GM13977 (cell line): ENCODE data around the gene POLE.

Source experiments
- DNase-seq: peaks from one replicate; pipeline ENCODE4 v3.0.0; 2012; ENCODE audit warnings: low spot score
- in situ Hi-C: fragments of 300-500 bp; cut with MboI; formaldehyde crosslinking; loops from one replicate; pipeline ENCODE4 v1.12.0; 2022; ENCODE audit warnings: low sequenced_read_pairs, low pct_unique_long_range_greater_than_20kb, mixed read lengths, inconsistent platforms; ENCODE audit not compliant: unreplicated experiment
- TF ChIP-seq, protein P1 (sequence below): IDR thresholded peaks from 2 replicates; pipeline ENCODE4 v1.5.1; 2012; ENCODE audit warnings: mild to moderate bottlenecking, control low read depth; ENCODE audit not compliant: insufficient read depth; ENCODE audit errors: extremely low read depth, missing control alignments

POLE gene

DNA sequence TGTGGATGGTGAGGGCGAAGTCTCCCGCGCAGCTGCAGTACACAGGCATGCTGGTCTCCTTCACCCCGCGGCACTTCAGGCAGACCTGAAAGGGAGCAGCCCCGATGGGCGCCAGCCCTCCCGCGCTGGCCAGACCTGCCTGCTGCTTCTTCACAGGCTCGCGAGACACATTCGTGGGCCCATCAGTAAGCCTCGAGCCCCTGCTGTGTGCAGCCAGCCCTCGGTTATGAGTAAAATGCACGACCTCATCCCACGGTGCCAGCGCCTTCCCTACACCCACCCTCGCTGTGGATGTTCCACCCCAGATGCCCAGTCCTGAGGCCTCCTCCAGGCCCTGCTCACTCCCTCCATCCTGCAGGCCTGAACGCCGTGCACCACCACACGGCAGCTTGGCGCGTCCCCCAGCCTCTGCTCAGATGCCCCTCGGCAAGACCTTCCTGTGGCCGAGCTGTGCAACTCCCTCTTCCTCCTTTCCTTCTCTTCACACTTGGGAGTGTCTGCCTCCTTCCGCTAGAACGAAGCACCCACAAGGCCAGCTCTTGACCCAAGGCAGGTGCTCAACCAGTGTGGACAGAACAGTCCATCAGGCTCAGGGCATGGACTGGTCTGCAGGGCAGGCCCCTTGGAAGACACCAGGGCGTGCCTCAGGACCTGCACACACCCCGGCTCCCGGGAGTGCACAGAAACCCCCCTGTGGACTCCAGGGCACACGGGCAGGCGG, 62.1 kb downstream of the POLE start:
- in situ Hi-C loops: loop anchor here (25.0 kb wide), 1 partner anchor 213 kb away; no protein-coding TSS in a partner anchor
- TF ChIP-seq, protein P1, sequence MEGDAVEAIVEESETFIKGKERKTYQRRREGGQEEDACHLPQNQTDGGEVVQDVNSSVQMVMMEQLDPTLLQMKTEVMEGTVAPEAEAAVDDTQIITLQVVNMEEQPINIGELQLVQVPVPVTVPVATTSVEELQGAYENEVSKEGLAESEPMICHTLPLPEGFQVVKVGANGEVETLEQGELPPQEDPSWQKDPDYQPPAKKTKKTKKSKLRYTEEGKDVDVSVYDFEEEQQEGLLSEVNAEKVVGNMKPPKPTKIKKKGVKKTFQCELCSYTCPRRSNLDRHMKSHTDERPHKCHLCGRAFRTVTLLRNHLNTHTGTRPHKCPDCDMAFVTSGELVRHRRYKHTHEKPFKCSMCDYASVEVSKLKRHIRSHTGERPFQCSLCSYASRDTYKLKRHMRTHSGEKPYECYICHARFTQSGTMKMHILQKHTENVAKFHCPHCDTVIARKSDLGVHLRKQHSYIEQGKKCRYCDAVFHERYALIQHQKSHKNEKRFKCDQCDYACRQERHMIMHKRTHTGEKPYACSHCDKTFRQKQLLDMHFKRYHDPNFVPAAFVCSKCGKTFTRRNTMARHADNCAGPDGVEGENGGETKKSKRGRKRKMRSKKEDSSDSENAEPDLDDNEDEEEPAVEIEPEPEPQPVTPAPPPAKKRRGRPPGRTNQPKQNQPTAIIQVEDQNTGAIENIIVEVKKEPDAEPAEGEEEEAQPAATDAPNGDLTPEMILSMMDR: no peak
- DNase-seq: no peak

DNA sequence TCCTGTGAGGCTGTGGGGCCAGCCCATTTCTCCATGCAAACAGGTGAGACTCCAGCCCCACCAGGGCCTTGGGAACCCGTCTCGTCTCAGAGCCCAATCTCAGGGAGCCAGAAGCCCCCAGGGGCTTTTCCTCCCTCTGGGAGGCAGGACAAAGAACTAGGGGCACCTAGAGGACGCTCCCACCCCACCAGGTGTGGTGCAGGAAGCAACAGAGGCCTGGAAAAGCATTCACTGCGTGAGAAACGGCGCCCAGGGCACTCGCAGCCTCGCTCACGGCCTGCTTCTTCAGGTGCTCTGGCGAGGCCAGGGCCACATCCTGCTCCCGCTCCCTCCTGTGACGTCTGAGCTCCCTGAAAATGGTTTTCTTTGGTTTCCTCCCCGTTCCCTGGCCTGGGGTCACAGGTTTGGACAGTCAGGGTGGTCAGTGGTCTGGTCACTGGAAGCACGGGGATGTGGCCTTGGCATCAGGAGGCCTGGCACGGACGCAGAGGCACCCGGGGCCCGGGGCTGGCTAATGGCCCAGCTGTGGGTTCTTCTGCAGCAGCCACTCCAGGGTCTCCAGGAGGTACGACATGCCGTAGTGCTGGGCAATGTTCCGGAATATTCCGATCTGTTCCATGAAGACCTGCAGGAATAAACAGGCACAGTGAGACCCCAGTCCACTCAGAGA, 62.8 kb downstream of the POLE start:
- DNase-seq: no peak
- TF ChIP-seq, protein P1: no peak
- in situ Hi-C loops: loop anchor here (25.0 kb wide), 1 partner anchor 212 kb away; no protein-coding TSS in a partner anchor

DNA sequence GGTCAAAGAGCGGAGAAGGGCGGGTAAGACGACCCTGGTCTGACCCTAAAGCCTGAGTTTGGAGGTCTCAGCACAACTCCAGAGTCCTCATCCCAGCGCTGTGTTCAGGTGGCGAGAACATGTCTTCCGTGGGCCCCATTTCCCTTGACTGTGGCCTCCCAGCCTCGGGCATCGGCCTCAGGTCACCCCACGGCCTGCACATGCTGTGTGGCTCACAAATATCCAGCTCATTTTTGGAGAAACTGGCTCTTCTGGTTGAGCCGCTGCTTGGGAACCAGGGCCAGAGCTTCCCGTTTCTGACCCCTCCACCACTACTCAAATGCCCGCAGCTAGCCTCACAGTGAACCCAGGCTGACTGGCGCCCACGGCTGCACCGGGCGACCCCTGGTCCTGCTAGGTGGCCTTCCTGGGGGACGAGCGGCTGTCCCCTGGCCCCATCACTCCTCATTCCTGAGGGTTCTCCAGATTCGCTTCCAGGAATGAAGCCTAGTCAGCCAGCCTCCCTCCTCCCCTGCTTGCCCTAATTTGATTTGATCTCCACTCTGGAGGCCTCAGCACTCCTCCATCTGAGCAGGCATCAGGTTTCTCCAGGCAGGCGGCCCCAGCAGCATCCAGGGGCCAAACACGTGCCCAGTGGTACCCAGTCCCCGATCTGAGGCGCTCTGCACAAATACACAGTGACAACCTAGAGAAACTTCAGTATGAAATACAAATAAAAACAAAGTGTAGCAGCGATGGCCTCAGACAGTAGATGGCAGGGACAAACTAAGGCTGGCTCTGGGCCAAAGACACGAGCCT, 63.9 kb downstream of the POLE start:
- DNase-seq: no peak
- TF ChIP-seq, protein P1: no peak
- in situ Hi-C loops: loop anchor here (25.0 kb wide), 1 partner anchor 211 kb away; no protein-coding TSS in a partner anchor

DNA sequence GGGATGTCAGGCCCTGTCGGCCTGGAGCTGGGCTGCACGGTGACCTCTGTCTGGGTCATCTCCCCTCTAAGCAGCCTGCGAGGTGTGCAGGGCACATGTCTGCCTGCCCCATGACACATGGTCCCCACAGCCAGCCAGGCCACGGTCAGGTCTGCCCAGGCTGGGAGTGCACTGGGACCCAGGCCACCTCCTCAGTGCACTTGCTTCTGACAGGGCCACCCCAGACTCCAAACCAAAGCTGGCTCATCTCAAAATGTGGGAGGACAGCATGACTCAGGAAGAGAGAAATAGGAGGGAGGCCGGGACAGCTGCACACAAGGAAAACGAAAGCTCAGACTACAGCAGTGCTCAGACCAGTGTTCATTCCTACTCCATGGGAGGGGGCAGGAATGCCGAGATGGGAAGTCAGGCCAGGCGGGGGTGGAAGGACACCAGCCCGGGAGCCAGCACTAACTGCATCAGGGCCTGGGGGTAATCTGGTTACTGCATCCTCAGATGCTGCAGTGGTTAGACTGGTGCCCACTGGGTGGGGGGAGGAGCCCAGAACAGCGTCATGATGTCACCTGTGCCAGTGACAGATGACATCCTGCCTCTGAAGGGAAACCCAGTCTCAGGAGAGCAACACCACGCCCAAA, 64.6 kb downstream of the POLE start:
- in situ Hi-C loops: loop anchor here (25.0 kb wide), 1 partner anchor 210 kb away; no protein-coding TSS in a partner anchor
- no peak for DNase-seq
- TF ChIP-seq, protein P1: no peak

GRCh38 chr12:132621657-132622435, 65.3 kb downstream of the POLE start:
- in situ Hi-C loops: loop anchor here (25.0 kb wide), 1 partner anchor 210 kb away; no protein-coding TSS in a partner anchor
- TF ChIP-seq, protein P1: no peak
- DNase-seq: no peak
